ENCODE results near the gene GARRE1. TPM values are rescaled to one million over a fixed set of nuclear protein-coding genes. Genes with fewer than 3 reads are reported as not detected.

GARRE1 gene
- total and polyA plus RNA-seq, 11 donors: 7.8 to 34.7 (median 20.6) TPM

GRCh38 chr19:34291235-34291634 is 36.9 kb downstream of the GARRE1 start:
- peaks cover 0 to 3% (median 0%) of the 10 kb centered on the region in 12 donors for H3K4me1 ChIP-seq
- ATAC-seq (no peak), DNase-seq (no peak)
- no peak overlapping the region for H3K27ac ChIP-seq
- no peaks in the 10 kb centered on the region for H3K27me3 ChIP-seq
- peaks cover 0 to 14% (median 0%) of the 10 kb centered on the region in 9 donors for H3K36me3 ChIP-seq
- no peak overlapping the region for H3K4me3 ChIP-seq
- H3K9me3 ChIP-seq: peaks cover 0 to 6% (median 0%) of the 10 kb centered on the region in 12 donors
- intact Hi-C loops (cut with DNase I): no loop called here
- TF ChIP-seq CTCF (IDR thresholded peaks at IDR 0.05) (no peak), POLR2A (IDR thresholded peaks at IDR 0.05) (no peak)
- 93 to 99% (median 97%) methylated on average over 2 of the region's 2 CpGs for WGBS, 4 donors

DNA sequence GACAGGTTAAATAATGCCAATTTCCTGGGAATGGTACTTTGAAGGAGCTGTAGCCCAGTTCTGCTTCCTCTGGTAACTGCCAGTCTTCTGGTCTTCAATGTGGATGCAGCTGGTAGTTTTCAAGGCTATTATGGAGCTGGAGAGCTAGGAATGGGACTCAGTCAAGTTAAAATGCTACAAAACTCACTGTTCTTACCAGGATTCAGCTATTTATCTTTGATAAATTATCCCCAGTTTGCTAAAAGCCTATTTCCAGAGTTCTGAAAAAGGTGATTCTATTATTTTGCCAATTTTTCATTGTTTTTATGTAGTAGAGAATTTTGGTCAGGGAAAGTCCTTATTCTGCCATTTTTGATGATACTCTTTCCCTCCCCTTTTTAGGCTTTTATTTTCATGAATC is 40.7 kb downstream of the GARRE1 start:
- Histone ChIP-seq H3K27ac (no peak overlapping the region), H3K9me3 (peaks cover 0 to 6% (median 0%) of the 10 kb centered on the region in 12 donors), H3K4me1 (peaks cover 0 to 3% (median 0%) of the 10 kb centered on the region in 12 donors), H3K4me3 (no peak overlapping the region), H3K36me3 (peaks cover 0 to 13% (median 2%) of the 10 kb centered on the region in 9 donors), H3K27me3 (no peaks in the 10 kb centered on the region)
- no peak for DNase-seq
- intact Hi-C loops (cut with DNase I): no loop called here
- ATAC-seq: no peak
- no peak for TF ChIP-seq CTCF (IDR thresholded peaks at IDR 0.05)
- TF ChIP-seq POLR2A (IDR thresholded peaks at IDR 0.05): no peak

- Histone ChIP-seq H3K4me1 (peaks cover 0 to 3% (median 0%) of the 10 kb centered on the region in 12 donors), H3K27me3 (no peaks in the 10 kb centered on the region), H3K36me3 (peaks cover 0 to 46% (median 27%) of the 10 kb centered on the region in 9 donors), H3K9me3 (no peaks in the 10 kb centered on the region), H3K4me3 (no peak overlapping the region), H3K27ac (no peak overlapping the region)
- TF ChIP-seq CTCF (IDR thresholded peaks at IDR 0.05) (no peak), POLR2A (IDR thresholded peaks at IDR 0.05) (no peak)
- ATAC-seq (no peak), DNase-seq (no peak)
- intact Hi-C loops (cut with DNase I): no loop called here
- 82 to 88% (median 83%) methylated on average over 10 of the region's 10 CpGs for WGBS, 4 donors
Measured at GRCh38 chr19:34298891-34299520, 44.7 kb downstream of the GARRE1 start.

DNA sequence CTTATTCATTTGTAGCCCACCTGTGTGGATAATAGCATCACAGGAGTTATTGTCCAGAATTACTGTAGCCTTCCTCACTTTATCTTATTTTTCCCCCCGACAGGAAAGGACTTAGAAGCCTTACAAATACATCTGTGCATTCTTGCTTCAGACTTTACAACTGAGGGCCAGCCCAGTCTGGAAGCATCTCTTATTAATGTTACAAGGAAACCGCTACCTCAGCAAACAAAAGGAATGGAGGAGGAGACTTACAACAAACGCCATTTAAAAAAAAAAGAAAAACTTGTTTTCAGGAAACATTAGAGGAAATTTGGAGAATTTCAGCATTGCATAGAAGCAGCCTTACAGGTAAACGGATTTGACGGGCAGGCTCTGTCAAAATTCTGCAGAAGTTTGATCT is 45.2 kb downstream of the GARRE1 start:
- Histone ChIP-seq H3K36me3 (peaks cover 0 to 52% (median 29%) of the 10 kb centered on the region in 9 donors), H3K27ac (no peak overlapping the region)

More for the DNA sequence above, 45.2 kb downstream of the GARRE1 start:
- Histone ChIP-seq H3K4me3 (no peak overlapping the region), H3K27me3 (no peaks in the 10 kb centered on the region), H3K4me1 (peaks cover 0 to 3% (median 0%) of the 10 kb centered on the region in 12 donors), H3K9me3 (no peaks in the 10 kb centered on the region)
- no peak for ATAC-seq
- no peak for DNase-seq
- WGBS, 4 donors: 53 to 65% (median 62%) methylated on average over 5 of the region's 5 CpGs
- TF ChIP-seq POLR2A (IDR thresholded peaks at IDR 0.05) (no peak), CTCF (IDR thresholded peaks at IDR 0.05) (no peak)
- intact Hi-C loops (cut with DNase I): no loop called here

Measured in heart left ventricle (tissue), 16 donors.